Mucosa of stomach (tissue), 1 donor: ENCODE measurements around the gene SCAF8.

Experiments
- H3K27me3 ChIP-seq: one replicate; pipeline ENCODE4 v1.7.0; 2013; ENCODE audit warnings: mild to moderate bottlenecking, low read length; ENCODE audit not compliant: control insufficient read depth, insufficient read depth
- H3K36me3 ChIP-seq: one replicate; pipeline ENCODE4 v1.7.0; 2013; ENCODE audit warnings: low read length; ENCODE audit not compliant: control insufficient read depth, insufficient read depth
- H3K4me1 ChIP-seq: one replicate; pipeline ENCODE4 v1.7.0; 2013; ENCODE audit warnings: mild to moderate bottlenecking, low read length; ENCODE audit not compliant: control insufficient read depth, insufficient read depth
- H3K4me3 ChIP-seq: one replicate; pipeline ENCODE4 v1.7.0; 2013; ENCODE audit warnings: low read length
- H3K9ac ChIP-seq: one replicate; pipeline ENCODE4 v1.7.0; 2013; ENCODE audit warnings: mild to moderate bottlenecking, low read length, moderate library complexity
- H3K9me3 ChIP-seq: one replicate; pipeline ENCODE4 v1.7.0; 2013; ENCODE audit warnings: mild to moderate bottlenecking, low read length, moderate library complexity; ENCODE audit not compliant: control insufficient read depth
- donor health status: Pancreatic carcinoma.

The SCAF8 gene

DNA sequence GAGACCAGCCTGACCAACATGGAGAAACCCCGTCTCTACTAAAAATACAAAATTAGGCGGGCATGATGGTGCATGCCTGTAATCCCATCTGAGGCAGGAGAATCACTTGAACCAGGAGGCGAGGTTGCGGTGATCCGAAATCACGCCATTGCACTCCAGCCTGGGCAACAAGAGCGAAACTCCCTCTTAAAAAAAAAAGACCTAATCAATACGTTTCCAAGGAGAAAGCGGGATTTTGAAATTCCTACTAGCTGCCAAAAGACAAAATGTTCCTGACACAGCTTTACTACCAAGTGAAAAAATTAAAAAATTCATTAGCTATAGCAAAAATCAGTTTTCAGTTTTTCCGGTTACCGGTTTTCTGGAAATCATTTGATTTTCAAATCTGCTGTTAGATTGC is 129.3 kb downstream of the SCAF8 start:
- H3K9ac ChIP-seq: no peak overlapping the region

DNA sequence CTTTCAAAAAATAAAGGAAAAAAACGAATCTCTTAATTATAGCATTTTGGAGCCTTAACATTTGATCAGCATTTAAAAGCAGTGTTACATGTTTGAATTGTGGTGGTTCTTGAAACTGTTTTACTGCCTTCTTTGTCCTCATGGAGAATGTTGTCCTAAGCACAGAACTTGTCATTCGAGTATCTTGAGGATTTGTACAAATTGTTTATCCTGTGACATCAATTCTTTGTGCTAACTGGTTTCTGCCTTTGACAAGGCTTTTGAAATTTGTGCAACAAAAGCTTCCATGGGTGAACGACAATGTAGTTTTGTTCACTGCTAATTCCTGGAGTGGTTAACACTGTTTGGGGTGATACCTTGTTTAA is 130.8 kb downstream of the SCAF8 start:
- Histone ChIP-seq H3K9ac (no peak overlapping the region), H3K4me1 (peaks cover 10% of the 10 kb centered on the region), H3K27me3 (no peaks in the 10 kb centered on the region), H3K9me3 (no peaks in the 10 kb centered on the region), H3K36me3 (no peaks in the 10 kb centered on the region), H3K4me3 (no peak overlapping the region)

More for the DNA sequence above, 129.3 kb downstream of the SCAF8 start:
- Histone ChIP-seq H3K27me3 (no peaks in the 10 kb centered on the region), H3K4me3 (no peak overlapping the region), H3K36me3 (no peaks in the 10 kb centered on the region), H3K9me3 (no peaks in the 10 kb centered on the region), H3K4me1 (peaks cover 10% of the 10 kb centered on the region)

DNA sequence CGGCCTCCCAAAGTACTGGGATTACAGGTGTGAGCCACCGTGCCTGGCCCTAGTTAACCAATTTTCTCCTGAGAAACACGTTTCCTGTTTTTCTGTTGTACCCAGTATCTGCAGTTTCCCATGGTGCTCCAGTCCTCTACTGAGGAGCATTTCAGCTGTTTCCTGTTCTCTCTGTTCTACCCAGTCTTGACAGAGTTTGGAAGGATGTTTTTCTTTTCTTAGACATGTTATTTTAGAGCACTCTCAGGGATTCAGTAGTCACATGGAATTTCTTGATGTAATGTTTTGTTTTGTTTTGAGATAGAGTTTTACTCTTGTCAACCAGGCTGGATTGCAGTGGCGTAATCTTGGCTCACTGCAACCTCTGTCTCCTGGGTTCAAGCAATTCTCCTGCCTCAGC is 132.1 kb downstream of the SCAF8 start:
- H3K9me3 ChIP-seq: no peaks in the 10 kb centered on the region
- peaks cover 10% of the 10 kb centered on the region for H3K4me1 ChIP-seq
- no peak overlapping the region for H3K4me3 ChIP-seq
- no peaks in the 10 kb centered on the region for H3K36me3 ChIP-seq
- H3K9ac ChIP-seq: no peak overlapping the region
- no peaks in the 10 kb centered on the region for H3K27me3 ChIP-seq

DNA sequence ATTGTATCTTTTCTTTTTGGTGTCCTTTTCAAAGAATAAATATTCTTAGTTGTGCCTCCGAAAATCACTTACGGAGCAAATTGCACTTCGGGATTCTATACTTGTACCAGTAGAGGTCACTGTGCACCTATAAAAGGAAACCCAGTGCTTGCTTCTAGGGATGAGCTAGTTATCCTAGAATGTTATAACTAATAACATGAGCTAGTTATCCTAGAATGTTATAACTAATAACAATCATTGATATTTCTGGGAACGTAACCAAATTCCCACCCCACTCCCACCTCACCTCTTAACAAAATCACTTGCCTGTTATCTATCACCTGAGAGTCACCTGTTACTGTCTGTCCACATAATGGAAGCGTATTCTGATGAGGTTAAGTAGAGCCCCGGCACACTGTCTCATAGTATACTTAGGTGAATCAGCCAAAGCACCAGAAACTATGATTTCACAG is 135.0 kb downstream of the SCAF8 start:
- H3K9me3 ChIP-seq: no peaks in the 10 kb centered on the region
- no peak overlapping the region for H3K4me3 ChIP-seq
- H3K4me1 ChIP-seq: peaks cover 10% of the 10 kb centered on the region
- H3K27me3 ChIP-seq: no peaks in the 10 kb centered on the region
- H3K36me3 ChIP-seq: no peaks in the 10 kb centered on the region
- H3K9ac ChIP-seq: no peak overlapping the region

DNA sequence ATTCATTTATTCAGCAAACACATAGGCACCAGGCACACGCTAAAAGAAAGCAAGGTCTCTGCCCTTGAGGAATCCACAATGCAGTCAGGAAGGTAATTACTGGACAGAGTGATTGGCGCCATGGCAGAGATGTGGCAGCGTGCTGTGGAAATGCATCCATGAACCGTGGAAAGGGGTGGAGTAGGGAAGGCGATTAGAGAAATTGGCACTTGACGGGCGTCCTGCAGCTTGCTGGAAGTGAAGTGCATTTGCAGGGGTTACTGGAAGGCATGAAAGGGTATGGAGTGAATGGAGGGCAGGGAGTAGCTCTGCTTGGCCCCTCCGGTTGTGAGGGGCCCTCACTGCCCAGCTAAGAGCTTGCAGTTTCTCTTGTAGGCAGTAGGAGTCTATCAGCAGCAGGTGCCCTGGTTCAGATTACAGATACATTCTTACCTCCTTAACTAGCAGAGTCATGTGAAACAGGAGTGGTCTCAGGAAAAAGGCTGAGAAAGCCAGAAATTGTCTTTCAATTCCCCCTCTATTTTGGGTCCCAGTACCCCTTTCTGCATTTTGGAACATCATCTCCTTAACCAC is 139.4 kb downstream of the SCAF8 start:
- Histone ChIP-seq H3K4me1 (no peaks in the 10 kb centered on the region), H3K4me3 (no peak overlapping the region), H3K9me3 (no peaks in the 10 kb centered on the region), H3K27me3 (no peaks in the 10 kb centered on the region), H3K9ac (no peak overlapping the region), H3K36me3 (no peaks in the 10 kb centered on the region)

DNA sequence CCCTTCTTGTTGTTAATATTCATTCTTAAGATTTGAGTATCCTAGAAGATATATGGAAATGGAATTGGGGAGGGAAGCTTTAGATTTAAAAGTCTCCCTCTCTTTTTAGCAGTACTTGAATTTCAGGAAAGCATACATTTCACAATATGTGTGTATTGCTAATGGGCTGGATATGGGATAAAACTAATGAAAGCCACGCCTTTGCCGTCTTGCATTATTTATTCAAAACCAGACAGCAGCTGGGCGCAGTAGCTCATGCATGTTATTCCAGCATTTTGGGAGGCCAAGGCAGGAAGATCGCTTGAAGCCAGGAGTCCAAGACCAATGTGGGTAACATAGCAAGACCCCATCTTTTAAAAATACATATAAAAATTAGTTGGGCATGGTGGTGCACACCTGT is 140.3 kb downstream of the SCAF8 start:
- no peak overlapping the region for H3K4me3 ChIP-seq
- H3K9me3 ChIP-seq: no peaks in the 10 kb centered on the region
- H3K27me3 ChIP-seq: no peaks in the 10 kb centered on the region
- H3K36me3 ChIP-seq: no peaks in the 10 kb centered on the region
- H3K4me1 ChIP-seq: no peaks in the 10 kb centered on the region
- no peak overlapping the region for H3K9ac ChIP-seq

- H3K4me1 ChIP-seq: no peaks in the 10 kb centered on the region
- H3K4me3 ChIP-seq: no peak overlapping the region
- no peaks in the 10 kb centered on the region for H3K27me3 ChIP-seq
- H3K9me3 ChIP-seq: no peaks in the 10 kb centered on the region
- no peaks in the 10 kb centered on the region for H3K36me3 ChIP-seq
- no peak overlapping the region for H3K9ac ChIP-seq
Observed at GRCh38 chr6:154874773-154875592, 141.8 kb downstream of the SCAF8 start.

- H3K4me3 ChIP-seq: no peak overlapping the region
- H3K4me1 ChIP-seq: no peaks in the 10 kb centered on the region
- H3K36me3 ChIP-seq: no peaks in the 10 kb centered on the region
- H3K9me3 ChIP-seq: no peaks in the 10 kb centered on the region
- no peaks in the 10 kb centered on the region for H3K27me3 ChIP-seq
- no peak overlapping the region for H3K9ac ChIP-seq
Observed at GRCh38 chr6:154876486-154877280, 143.5 kb downstream of the SCAF8 start.

- Histone ChIP-seq H3K36me3 (no peaks in the 10 kb centered on the region), H3K4me1 (no peaks in the 10 kb centered on the region), H3K9me3 (no peaks in the 10 kb centered on the region)
Observed at GRCh38 chr6:154878871-154879491, 145.8 kb downstream of the SCAF8 start.

DNA sequence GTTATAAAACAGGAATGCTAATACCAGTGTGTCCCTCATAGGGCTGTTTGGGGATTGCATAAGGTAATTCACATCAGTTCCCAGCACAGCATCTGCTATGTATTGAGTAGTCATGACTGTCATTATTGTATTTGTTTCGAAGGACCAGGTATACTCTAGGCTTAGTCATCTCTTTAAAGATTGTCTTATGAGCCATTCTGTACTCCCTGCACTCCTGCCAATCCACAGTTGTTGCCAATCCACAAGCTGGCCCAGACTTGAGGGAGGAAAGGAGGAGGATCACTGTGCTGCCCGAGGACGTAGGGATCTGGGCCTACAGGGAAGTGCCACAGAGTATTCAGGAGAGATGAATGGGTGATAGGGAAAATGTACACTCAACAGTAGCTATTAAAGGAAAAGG is 148.9 kb downstream of the SCAF8 start:
- Histone ChIP-seq H3K4me1 (no peaks in the 10 kb centered on the region), H3K4me3 (no peak overlapping the region), H3K9ac (no peak overlapping the region), H3K36me3 (no peaks in the 10 kb centered on the region), H3K27me3 (no peaks in the 10 kb centered on the region), H3K9me3 (no peaks in the 10 kb centered on the region)

More at GRCh38 chr6:154878871-154879491, 145.8 kb downstream of the SCAF8 start:
- Histone ChIP-seq H3K4me3 (no peak overlapping the region), H3K27me3 (no peaks in the 10 kb centered on the region), H3K9ac (no peak overlapping the region)
